ENCODE measurements around the gene PRDM16.
"Not testable (repeated sequence)": the region's sequence is repeated elsewhere in the genome, so short reads cannot be mapped to it uniquely, and the experiment has no call there.

PRDM16 gene

DNA sequence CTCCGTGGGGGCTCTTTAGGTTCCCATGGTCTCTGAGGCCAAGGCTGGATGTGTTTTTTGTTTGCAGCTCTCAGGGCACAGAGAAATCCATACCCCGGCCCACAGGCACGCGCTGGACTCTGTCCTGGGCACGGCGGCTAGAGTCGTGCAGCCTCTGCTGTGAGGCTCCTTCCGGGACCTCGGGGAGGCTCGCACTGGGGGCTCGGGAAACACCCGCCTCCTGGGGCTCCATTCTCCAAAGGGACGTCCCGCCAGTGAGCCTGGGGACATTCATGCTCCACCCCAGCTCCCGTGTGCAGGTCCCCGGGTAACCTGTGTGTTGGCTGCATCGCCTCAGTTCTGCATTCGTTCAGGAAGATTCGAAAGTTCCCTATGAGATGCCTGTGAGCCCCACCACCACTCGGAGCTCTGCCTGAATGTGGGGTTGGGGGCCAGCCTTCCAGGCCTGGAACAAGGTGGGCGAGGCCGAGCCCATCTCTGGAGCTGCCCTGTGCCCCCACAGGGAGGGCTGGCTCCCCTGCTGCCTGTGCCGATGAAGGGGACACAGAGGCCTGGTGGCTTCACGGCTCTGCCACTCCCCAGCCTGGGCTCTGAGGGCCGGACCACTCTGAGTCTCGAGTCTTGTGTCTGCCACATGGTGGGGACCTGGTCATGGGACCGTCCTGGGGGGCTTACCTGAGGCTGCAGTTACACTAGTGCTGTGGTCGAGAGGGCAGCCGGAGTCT is 203.5 kb downstream of the PRDM16 start:
- no peak for DNase-seq

DNA sequence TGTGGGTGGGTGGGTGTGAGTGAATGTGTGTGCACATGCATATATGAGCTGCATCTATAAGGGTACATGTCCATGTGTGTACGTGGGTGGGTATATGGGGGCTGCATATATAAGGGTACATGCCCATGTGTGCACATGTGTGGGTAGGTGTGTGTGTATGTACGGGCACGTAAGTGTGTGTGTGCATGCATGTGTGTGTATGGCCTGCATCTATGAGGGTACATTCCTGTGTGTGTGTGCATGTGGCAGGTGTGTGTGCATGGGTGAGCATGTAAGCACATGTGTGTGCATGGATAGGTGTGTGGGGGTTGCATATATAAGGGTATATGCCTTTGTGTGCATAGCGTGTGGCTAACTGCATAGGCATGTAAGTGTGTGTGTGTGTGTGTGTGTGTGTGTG is 204.4 kb downstream of the PRDM16 start:
- no peak for DNase-seq

DNA sequence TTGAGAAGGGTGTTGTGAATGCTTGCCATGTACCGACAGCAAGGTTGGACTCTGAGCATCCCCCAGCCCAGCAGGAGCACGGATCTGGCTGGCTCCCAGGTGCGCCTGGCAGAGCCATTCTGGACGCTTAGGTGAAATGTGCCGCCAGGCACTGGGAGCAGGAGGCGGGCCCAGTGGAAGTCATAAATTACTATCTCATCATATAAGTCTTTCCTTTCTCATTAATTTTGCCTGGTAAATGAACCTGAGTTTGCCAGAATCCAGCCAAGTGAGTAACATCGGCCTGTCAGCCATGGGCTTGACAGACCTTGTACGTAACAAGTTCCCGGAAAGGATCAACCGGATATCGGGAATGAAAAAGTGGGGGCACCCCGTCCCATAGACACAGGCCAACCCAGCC is 206.0 kb downstream of the PRDM16 start:
- DNase-seq = no peak

DNA sequence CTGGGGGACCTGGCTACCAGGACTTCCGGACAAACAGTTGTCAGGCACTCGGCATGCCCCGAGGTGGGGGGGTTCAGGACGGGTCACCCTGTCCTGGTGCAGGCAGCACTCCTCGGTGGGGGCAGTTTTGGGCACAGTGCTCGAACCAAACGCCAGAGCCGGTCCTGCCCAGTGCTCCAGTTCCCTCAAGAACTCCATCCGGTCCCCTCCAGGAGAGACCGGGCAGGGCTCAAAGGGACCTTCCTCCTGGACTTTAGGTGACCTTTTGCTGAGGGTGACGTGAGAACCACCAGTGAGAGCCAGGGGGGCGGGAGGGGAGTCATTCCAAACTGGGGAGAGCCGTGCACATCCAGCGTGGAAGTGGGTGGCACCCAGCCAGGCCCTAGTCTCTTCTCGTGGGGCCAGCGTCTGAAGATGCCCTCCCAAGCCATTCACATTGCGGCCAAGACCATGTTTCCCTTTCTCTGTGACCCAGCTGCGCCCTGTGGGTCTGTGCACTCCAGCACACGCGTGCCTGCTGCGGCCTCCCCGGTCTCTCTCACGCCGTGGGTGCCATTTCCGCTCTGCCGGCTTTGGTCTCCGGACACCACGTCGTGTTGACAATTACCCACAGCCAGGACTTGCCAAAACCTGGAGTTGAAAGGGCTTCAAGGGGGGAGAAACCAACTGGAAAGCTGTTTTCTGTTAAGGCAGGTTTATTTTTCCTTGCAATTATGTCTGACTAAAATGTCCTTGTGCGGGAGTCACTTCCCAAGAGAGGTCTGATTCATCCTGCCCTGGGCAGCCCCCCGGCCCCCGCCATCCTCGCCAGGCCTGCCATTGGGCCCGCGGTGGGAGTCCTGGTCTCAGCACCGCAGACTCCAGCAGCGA is 206.7 kb downstream of the PRDM16 start:
- no peak for DNase-seq

DNA sequence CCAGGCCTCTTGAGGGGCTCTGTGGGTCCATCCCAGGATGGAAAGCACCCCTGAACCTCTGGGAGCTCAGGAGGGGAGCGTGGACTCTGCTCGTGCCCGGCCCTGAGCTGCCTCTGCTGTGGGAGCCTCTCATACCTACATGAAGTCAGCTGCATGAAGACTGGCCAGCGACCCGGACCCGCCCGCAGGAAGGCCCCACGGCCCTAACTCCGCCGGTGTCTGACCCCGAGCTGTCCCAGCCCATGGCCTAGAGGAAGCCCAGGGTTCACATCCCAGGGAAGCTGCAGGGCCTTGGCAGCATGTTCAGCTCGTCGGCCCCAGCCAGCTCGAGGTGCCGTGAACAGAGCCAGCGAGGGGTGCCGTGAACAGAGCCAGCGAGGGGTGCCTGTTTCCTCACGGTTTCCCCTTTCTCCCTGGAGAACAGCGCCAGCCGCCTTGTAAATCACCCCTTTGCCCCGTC is 207.4 kb downstream of the PRDM16 start:
- DNase-seq = no peak

DNA sequence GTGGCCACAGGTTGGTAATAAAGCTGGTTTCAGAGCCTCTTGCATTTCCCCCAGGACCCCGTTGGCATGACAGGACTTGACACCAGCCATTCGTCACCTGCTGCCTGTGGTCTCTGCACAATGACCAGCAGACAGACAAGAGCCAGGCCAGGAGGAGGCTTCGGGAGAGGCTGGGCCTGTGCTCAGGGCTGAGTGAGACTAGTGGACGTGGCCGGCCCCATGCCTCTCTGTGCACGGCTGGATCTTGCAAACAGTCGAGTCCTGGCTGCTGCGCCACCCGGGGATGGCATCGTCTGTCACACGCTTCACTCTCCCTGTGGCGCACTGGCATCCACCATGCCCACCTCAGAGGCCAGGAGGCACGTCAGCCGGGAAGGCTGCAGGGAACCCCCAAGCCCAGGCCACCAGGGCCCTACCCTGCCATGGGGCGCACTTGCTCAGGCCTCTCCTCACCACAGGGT is 208.0 kb downstream of the PRDM16 start:
- no peak for DNase-seq

DNA sequence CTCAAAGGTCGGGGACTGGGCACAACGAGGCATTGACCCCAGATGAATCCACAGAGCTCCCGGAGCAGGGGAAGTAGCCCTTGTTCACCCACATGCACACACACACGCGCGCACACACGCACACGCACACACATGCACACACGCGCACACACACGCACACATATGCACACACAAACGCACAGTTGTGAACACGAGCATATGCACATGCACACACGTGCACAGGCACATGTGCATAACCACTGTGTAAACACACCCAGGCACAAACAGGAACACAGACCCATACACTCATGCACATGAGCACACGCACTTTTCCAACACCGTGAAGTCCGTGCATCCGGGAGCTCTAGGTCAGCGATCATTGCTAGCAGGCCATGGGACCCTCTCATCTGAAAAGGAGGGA is 208.6 kb downstream of the PRDM16 start:
- no peak for DNase-seq

DNA sequence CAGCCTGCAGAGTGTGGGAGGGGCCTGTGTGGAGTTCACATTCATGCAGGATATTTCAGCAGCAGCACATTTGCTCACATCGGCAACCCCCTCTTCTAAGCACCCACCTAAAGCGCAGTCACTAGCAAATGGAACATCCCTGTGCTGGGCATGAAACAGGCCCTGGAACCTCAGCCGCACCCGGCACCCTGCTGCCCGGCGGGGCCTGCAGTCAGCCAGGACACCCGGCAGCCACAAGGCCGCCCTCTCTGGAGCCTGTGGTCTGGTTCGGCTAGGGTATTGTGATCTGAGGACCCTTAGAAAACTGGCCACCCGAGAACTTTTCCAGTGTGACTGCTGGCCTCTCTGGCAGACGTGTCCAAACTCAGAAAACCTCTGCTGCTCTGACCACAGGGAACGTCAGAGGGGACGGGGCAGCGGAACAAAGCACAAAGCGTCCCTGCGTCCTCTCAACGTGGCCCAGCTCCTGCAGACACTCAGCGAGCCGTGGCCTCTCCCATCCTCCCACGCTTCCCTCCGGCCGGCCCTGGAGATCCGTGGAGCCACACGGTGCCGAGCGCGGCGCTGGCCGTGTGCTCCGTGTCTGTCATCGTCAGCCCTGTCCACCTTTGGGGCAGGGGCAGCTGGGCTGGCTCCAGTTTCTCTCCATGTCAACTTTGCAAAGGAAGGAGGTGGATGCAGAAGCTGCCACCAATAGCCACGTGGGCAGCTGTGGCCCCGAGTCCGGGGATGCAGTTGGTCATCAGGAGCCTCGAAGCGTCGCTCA is 209.6 kb downstream of the PRDM16 start:
- DNase-seq = no peak

DNA sequence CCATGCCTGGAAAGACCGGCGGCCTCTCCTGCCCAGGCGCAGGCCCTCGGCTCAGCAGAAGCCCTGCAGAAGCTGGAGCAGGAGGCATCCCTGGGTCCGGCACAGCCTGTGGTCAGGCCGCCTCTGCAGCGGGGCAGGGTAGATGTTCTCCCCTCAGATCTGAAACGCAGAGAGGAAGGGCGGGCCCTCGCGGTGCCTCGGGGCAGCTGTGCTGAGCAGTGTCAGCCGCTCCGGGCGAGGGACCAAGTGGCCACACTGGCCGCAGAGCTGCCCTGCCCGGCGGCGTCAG is 210.1 kb downstream of the PRDM16 start:
- no peak for DNase-seq

DNA sequence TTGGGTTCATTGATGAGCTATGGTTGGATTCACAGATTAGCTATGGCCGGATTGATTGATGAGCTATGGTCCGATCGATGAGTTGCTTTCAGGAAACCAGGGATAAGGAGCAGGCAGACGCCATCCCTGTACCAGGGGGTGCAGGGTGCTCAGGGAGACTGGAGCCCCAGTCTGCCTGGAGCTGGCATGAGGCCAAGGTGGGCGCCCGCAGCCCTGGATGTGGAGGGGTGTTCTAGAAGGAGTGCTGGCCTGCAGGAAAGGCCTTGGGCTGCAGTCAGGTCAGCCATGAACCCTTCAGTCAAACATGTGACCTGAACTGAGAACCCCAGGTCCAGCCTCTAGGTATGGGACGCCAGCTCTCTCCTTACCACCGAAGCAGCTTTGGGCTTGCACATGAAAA is 212.7 kb downstream of the PRDM16 start:
- no peak for DNase-seq

DNA sequence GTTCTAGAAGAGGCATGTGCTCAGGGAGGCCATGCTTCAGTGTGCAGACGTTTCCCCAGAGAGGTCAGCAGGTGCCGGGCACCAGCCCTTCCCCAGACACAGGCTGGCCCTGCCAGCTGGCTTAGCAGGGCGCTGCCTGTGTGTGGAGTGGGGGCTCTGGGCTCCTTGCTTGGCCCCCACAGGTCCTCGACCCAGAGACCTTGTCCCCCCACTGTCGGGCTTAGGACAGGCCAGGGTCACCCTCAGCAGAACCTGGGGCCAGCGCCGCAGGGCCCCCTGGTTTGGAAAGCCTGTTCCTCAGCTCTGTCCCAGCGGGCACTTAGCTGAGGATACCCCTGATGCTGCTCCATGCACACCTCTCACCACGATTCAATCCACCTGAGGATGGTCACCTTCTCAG is 213.2 kb downstream of the PRDM16 start:
- no peak for DNase-seq

DNA sequence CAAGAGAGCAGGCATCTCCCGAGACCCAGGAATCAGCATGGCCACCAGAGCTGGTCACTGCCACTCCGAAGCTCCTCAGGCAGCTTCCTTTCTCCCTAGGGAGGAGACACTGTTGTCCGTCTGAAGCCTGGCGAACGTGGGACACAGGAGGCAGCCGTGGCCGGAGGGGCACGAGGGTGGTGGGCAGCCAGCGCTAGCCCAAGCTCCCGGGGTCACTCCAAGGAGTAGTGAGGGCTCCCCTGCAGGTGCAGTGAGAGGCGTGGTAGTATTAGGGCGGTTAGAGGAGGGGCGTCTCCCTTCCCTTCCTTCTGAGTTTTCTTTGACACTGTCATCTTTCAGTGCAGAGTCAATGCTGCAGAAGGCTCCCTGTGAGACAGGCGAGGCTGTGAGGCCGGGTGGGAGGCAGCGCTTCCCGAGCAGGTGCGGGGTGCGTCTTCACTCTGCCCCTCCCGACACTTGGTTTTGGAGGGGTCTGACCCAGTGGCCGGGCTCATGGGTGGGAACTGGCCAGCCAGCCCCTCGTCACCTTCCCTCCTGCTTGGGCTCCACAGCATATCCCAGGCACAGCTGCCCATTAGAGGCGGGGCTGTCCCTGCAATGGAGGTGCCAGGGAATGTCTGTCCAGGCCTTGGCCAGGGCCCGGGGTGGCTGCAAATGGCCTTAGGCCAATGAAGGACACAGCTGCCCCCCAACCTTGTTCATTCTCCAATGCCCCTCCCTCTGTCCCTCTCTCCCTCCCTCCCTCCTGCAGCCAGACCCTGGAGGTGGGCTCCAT is 213.8 kb downstream of the PRDM16 start:
- no peak for DNase-seq

DNA sequence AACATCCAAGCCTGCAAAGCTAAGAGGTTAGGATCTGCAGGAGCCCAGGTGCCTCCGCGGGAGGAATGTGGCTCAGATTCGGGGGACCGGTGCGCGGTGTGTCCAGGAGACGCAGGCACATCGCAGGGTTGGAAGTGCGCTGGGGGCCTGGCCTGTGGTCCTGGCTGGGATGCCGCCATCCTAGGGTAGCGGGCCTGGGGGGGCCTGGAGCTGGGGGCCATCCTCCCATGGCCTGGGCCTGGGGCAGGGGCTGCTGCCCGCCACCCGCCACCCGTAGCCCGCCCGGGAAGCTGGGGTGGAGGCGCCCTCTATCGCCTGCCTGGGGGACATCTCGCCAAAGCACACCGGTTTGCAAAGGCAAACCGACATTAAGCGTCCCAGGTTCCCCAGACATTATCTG is 214.8 kb downstream of the PRDM16 start:
- no peak for DNase-seq

DNA sequence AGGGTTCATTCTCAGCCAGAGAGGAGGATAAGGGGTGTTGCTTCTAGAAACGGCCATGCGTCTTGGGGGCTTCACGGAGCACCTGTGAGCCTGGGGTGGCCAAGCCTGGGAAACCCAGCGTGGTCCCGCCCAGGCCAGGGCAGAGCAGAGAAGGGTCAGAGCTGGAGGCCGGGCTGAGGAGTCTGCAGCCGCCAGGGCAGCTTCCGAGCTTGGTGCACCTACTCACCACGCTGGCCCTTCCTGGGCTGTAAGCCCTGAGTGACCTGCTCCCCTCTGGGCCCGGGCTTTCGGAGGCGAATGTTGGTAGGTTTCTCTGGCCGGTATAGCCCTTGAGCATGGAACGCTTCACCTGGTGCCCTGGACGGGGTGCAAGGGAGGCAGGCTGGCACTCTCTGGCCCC is 215.7 kb downstream of the PRDM16 start:
- DNase-seq = no peak

DNA sequence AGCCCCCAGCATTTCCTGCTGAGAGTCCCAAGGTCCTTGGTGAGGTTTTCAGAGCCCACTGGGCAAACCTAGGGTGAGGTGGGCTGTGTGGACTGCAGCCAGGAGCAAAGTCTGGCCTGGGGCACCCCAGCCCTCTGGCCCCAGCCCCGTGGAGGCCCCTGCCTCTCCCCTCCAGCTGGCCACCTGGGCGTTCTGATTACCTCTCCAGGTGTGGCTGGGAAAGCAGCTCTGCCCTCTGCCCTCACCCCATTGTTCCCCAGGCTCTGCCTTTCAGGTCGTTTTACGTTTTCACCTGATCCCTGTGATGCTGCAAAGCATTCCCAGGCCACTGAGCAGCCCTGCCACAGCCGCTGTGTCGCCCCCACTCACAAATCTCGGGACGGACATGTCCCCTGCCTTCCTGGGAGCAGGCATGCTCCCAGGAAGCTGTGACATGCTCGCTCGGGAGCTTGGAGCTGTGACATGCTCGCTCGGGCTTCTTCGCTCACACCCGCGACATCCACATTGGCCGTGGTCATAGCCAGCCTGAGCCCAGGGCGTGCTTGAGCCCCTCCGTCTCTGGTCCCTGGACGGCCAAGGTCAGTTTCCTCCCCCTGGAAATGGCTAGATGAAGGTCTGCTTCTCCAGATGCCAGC is 216.2 kb downstream of the PRDM16 start:
- no peak for DNase-seq

DNA sequence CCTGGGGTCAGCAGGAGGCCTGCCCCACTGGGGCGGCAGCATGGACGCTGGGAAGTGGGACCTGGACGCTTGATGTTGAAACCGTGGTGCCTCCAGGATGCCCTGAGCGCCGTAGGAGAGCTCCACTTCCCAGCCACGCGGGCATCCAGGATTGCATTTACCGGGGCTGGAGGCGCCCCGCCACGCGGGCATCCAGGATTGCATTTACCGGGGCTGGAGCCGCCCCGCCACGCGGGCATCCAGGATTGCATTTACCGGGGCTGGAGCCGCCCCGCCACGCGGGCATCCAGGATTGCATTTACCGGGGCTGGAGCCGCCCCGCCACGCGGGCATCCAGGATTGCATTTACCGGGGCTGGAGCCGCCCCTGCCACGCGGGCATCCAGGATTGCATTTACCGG is 218.1 kb downstream of the PRDM16 start:
- not testable (repeated sequence) for DNase-seq

DNA sequence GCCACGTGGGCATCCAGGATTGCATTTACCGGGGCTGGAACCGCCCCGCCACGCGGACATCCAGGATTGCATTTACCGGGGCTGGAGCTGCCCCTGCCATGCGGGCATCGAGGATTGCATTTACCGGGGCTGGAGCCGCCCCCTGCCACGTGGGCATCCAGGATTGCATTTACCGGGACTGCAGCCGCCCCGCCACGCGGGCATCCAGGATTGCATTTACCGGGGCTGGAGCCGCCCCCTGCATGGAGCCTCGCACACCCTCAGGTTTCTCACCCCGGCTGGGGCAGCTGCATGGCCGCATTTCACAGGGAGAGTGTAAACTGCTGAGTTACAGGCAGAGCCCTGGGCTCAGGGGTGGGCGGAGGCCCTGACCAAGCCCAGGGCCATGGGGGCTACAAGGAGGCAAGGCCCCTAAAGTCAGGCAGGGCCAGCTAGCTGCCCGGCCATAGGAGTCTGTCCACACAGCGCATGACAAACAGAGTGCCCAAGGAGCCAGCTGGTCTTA is 218.7 kb downstream of the PRDM16 start:
- no peak for DNase-seq

DNA sequence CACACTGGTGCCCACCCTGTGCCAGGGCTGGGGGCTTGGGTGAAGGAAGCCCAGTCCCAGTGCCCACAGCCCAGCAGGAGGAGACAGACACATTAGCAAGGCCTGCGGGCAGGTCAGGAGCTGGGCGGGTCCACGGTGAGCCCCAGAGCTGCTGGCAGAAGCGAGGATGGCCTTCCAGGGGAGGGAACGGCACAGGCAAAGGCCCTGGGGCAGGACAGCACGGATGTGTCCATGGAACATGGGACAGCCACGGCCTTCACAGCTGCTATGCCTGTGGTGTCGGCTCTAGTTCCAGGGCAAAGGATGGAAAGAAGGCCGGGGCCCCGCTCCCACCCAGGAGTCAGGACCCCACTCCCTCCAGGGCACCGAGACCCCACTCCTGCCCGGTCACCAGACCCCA is 220.5 kb downstream of the PRDM16 start:
- DNase-seq = no peak

DNA sequence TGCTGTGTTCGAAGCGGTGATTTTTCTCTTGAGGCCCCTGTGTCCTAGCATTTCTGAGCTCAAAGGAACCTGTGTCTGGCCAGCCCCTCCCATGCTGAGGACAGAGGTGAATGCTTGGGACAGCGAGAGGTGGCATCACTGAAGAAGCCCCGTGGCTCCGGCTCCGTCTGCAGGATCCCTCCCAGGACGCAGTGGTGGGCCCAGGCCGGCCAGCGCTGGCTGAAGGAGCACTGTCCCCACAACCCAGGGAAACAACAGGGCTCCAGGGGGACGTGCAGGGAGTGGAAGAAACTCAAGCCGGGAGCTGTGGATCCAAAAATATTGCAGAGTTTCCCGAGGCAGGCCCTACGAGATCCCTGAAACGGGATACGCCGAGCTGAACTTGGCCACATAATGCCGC is 221.4 kb downstream of the PRDM16 start:
- DNase-seq = no peak

DNA sequence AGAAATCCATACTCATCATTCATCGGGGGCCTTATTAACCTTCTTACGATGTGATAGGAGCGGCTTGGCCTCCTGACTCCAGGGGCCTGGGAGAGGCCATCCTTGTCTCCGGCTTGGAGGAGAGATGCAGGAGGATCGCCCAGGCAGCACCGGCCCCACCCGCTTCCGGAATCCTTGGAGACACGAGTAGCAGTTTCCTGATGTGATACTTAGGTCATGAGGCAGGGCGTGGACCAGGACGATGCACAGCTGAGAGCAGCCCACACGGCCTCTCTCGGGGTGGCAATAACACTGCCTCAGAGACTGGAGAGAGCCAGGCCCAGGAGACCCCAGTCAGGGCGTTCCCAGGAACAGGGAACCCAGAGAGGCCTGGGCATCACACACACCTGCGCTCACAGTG is 221.9 kb downstream of the PRDM16 start:
- DNase-seq = no peak

DNA sequence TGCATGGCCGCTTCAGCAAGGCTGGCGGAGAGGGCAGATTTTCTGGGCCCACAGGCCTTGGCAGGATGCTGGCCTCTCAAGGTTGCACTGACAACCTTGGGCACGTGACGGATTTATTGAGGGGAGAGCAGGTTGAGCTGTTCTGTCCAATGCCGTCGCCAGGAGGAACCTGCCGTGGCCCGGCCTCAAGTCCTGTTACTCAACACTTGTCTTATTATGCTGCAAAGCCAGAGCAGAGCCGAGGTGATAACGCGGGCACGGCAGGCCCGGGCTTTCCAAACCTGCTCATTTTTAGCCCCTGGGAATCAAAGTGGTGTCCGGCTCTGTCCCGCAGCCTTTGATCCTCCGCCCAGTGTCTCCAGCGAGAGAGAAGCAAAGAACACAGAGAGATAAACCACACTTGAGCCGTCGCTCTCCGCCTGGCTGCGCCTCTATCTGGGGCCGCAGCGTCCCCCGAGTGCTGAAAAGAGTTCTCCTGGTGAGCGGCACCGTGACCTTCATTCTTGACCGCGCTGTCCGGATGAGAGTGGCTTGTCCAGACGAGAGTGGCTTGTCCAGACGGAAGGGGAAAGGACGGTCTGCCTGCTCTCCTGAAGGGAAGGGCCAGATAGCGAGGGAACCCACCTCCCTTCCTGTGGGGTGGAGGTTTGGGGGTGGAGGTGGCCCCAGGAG is 223.2 kb downstream of the PRDM16 start:
- DNase-seq = no peak
